ENCODE data around the gene HTT.

The HTT gene

DNA sequence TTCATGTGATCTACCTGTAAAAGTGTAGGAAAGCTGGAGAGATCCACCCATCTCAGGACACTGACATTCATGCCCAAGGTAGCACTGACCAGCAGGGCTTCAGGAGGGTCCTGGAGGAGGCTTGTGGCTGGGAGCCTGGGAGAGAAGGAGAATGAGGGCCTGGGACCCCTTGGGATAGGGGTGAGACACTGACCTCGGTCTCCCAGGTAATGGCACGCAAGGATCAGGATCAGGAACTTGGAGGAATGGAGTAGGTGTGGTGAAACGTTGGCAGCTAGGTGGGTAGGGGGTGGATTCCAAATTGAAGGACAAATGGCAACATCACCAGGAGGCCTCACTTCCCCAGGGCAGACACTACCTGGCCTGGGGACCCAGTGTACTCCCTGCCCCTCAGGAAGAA, 206.0 kb downstream of the HTT start:
- no peak for DNase-seq

DNA sequence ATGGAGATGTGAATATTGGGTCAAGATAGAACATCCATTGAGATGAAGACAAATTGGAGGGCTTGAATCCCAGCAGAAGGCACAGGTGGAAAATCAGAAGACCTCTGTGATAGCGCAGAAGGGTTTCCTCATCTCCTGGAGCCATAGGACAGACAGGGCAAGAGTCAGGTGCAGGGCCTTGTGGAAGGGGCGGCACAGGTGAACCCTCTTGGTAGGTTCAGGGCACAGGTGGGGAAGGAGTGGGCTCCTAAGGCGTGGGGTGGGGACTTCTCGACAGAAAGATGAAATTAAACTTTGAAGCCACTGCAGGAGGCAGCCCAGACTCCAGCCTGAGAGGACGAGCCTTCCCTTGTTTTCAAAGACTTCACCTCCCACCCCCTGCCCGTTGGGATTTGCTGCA, 209.0 kb downstream of the HTT start:
- DNase-seq, result no peak

DNA sequence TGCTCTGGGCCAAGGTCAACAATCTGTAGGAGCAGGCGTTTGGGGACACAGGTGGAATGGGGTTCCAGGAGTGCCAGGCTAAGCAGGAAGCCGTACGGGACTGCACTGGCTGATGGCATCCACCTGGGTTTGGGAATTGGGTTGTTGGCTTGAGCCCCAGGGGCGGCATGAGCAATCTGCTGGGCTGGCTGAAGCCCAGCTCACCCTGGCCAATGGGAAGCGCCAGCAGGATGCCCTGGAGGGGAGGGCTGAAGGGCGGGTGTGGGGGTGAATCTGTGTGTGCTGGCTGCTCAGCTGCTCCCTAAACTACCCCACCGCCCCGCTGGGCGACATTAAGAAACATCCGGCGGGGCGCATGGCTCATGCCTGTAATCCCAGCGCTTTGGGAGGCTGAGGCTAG, 209.4 kb downstream of the HTT start:
- no peak for DNase-seq

DNA sequence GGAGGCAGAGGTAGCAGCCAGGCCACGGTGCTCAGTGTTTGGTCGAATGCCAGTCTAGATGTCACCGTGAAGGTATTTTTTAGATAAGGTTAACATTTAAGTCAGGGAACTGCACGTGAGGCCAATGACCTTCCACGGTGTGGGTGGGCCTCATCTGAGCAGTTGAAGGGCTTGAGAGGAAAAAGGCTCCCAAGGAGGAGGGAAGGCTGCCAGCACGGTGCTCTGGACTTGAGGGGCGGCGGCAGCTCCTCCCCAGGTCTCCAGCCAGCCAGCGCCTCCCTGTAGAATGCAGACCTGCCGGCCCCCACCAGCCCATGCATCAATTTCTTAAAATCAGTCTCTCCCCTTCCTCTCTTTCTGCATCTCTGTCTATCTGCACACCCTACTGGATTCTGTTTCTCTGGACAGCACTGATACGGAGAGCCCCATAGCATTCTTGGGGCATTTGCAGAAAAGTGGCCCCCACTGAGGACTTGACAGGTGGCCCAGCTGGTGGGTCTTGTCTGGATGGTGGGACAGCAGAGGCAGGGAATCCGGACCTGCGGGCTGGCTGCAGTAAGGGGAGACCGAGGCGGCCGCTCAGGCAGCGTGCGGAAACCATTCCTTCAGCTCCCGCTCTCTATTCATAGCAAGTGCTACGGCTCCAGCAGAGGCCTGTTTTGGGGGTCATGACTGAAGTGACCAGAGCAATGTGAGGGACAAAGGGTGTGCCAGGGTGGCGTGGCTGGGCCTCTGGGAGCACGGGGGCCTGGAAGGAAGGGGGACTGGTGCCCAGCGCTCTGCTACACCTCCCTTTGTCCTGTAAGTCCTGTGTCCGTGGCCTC, 210.5 kb downstream of the HTT start:
- DNase-seq, result no peak

DNA sequence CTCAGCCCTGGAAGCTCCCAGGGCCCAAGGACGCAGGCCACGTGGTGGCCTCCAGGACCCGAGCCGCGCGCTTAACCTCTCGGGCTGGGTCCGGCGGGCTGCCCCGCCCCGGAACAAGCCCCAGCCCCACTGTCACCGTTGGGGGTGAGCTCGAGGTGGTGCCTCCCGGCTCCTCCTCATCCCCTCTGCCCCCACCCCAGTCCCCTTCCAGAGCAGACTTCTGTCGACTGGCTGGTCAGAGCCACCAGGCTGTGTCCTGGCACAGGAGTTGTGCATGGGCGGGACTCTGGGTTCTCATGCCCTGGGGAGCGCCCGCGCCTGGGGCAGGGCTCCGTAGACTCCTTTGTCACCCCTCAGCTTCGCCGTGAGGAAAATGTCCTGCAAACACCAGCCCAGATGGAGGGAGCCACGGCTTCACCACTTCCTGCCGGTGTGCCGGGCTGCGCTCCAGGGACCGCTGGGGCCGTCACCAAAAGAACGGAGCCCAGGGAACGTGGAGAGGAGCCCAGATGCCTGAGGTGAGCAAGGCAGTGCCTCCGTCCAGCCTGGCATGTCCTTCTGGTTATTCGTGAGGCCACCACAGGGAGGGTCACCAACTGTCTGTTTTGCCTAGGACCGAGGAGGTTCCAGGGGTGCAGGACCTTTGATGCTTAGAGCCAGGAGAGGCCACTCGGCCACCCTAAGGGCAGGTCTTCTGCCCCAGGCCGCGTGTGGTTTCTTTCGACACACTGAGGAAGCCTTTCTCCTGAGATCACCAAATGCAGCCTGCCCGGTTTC, 211.3 kb downstream of the HTT start:
- no peak for DNase-seq

DNA sequence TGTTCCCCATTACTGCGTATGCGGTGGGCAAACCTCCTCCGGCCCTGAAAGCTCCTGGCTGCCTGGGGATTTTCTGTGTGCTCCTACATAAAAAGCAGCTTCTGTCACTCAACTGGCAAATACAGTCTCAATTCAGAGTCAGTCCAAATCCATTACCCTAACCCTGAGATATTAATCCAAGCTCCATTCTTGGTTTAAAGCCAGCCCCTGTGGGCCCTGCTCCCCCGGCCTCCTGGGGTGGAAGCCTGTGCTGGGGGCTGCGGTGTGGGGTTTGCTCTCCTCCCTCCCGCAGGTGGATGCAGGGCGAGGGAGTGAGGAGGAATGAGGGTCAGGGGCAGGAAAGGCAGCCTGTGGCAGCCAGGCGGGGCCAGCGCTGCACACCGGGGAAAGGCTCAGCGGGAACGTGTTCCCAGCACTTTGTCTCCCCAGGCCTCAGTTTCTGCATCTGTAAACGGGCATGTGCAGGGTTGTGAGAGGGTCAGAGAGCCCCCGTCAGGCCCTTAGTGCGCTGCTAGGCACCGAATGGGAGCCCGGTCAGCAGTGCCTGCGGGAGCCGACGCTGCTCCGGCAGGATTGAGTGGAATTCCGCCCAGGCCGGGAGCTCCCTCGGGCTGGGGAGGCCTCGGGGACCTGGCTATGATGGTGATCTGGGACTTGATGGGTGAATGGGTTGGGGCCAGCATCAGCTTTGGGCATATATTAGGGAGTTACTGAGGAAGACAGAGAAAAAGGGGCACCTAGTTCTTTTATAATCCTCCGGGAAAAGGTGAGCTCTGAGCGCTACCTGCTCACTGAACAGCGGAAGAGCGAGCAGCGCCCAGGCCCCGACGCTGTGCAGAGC, 212.1 kb downstream of the HTT start:
- DNase-seq, result no peak

DNA sequence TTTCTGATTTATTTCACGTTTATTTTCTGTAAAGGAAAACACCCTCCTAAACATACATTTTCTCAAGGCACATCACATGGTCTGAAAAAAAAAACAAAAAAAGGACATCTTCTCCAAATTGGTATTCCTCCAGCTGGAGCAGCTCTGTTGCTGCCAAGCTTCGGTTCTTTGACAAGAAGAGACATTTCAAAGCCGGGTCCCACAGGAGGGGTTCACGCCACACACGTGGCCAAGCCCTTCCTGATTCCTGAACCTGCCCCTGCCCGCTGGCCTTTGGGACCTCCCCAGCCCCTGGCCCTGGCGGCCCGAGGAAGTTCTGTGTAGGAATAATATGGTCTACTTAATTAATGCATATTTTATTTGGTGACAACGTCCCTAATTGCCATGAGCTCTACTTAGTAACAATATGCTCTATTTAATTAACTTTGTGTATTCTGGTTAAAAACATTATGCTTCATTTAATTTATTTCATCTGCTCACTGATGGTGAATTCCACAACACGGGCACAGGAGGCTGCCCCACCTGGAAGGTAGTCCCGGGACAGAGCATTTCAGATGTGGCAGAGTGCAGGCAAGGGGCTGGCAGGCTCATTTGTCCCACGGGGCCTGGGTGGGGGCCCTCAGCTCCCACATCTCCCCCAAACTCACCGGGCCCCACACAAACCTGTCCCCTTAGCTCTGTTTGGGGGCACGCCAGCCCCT, 212.9 kb downstream of the HTT start:
- DNase-seq, result no peak

DNA sequence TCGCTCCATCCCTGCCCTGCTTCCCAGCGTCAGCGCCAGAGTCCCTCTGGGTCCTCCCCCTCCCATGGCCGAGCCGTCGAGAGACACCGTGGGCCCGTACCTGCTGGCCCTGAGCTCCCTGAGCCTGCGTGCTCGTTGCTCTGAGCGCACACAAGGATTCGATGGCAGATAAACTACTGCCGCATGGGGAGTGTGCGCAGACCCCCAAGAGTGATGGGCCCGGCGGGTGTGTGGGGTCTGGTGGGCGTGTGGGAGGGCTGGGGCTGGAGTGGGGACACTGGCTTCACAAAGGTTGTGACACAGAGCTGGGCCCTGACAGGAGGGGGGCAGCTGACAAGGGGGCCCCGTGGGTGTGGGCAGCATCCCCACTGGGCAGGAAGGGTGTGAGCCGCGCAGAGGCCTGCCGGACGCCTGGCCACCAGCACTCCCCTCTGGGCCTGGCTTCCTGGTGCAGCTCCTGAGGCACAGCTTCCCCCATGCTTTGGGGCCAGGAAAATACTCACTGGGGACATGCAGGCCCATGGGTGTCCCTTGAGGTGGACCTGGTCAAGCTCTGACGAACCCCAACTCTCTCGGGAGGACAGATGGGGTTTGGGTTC, 213.6 kb downstream of the HTT start:
- no peak for DNase-seq

DNA sequence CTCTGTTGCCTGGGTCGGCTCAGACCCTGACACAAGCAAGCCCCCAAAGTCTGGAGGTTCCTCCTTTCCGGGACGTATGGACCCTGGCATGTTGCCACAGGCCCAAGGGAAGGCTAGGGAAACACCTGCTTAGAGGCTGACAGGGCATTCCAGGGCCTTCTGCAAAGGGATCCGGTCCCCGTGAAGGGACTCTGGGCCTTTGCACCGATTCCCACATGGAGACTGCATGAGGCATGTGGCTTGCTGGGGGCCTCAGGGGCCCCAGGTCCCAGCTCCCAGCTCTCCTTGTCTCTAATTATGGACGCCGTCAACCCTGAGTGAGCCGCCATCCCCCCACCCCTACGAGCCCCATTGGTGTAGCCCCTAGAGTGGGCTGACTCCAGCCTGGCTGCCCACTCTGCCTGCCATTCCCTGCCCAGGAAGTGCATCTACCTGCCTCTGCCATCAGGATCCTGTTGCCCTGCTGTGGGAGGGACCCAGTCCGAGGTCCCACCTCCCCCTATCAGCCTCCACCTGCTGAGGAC, 214.2 kb downstream of the HTT start:
- no peak for DNase-seq

DNA sequence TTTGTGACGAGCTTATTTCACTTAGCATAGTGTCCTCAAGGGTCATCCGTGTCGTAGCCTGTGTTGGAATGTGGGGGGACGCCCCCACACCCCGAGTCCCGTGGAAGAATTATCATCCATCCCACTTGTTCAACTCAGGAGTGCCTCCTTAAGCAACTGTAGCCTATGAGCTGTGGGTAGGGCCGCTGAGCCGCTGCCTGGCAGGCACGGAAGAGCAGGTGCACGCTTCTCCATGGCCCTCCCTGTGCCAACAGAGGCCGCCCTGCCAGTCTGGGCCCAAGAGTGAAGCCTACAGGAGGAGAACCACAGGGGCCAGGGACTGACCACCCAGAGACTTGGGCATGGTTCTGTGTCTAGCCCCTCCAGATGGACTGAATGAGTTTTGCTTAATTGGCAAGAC, 216.0 kb downstream of the HTT start:
- no peak for DNase-seq

DNA sequence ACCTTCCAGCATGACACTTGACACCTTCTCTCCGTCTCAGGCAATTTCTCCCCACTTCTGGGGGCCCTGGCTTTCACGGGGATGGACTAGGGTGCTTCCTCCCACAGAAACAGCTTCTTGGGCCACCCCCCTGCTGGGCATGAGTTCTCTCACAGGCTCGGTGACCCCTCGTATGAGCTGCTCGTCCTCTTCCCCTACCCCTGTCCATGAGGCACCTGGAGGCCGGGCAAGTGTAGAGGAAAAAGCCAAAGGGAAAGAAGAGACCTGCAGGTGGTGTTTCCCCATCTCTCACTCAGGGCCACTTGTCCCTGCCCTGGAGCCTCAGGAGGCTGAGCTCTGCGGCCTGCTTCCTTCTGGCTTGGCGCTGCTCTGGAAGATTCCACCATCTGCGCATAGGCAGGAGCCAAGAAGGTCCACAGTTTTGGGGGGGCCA, 216.4 kb downstream of the HTT start:
- no peak for DNase-seq

DNA sequence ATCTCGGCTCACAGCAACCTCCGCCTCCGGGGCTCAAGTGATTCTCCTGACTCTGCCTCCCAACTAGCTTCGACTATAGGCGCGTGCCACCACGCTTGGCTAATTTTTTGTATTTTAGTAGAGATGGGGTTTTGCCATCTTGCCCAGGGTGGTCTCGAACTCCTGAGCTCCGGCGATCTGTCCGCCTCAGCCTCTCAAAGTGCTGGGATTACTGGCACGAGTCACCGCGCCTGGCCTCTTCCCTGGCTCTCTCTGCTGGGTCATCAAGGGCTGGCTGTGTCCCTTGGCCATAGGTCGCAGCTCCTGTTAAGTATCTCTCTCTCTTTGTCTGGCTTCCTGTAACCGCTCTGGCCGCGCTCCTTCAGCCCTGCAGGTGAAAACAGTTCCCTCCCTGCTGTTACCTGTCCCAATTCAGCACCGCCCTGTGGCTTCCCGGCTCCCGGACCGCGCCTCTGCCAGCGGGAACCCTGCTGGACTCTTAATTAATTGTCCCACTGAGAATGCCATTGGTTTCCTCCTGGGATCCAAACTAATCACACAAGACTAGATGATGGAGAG, 217.0 kb downstream of the HTT start:
- no peak for DNase-seq

DNA sequence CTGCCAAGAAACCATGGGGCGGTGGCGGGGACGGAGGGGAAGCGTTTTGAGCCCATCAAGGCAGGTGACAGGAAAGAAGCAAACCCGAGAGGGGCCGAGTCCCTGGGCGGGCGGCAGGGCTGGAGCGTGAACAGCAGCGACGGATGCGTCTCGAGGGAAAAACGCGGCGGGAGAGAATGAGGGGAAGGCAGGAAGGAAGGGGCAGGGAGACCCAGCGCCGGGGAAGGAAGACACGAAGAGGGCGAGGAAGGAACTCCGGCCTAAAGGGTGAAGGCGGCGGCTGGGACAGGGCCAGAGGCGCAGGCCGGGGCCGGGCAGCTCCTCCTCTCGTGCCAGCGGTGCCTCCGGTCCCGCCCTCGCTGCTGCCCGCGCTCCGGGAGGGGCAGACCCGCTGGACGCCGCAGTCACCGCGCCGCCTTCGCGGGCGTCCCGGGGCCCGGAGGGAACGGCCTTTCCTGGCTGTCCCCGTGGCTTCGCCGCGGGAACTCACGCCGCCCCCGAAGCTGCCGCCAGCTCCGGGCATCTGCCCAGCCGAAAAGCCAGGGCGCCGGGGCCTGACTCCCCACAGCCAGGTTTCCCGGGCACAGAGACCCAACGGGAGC, 217.6 kb downstream of the HTT start:
- no peak for DNase-seq

DNA sequence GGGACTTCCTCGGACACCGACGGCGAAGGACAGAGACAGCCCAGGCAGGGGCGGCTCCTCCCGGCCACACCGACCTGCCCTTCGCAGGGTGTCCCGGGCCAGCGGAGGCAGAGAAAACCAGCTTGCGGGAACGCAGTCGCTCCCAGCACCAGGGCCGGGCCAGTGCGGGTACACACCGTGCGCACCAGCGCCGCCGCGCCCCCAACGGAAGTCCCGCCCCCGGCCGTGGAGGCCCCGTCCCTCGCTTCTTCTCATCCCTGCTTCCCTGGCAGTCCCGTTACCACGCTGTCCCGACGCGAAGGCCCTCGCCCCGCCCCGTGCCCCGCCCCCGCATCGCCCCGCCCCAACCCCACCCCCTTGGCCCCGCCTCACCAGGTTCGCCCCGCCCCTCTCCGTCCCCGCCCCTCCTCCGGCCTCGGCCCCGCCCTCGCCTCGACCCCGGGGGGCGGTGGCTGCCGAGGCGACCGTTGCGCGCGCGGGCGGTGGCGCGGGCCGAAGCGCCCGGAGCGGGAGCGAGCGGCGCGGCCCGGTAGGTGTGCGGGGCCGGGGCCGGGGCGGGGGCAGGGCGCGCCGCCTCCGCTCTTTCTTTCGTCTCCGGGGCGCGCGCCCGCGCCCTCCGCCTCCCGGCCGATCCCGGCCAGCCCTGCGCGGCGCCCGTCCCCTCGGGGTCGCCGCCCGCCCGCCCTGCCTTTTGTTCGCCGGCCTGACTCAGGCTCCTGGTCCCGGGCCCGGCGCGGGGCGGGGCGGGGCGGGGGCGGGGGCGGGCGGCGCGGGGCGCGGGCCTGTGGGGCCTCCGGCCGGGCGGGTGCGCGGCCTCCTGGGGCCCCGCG, 218.3 kb downstream of the HTT start, which contains the start of gene RGS12:
Gene RGS12 (plus strand): TSS at position 451 of the 830 bp plus-strand sequence. CDS start 23,150 bp downstream, outside the sequence.
- DNase-seq, result peak; percentile 80
